AG04449 (cell line): ENCODE measurements around the gene CDYL2.

Experiments used
- CTCF ChIA-PET: fragments of 350-600 bp; formaldehyde crosslinking; extraction: SDS; loops from one replicate; lab custom pipeline; 2021; ENCODE audit warnings: antibody characterized with exemption; lab: Yijun Ruan, JAX
- POLR2A ChIA-PET: fragments of 400-600, 350-600 bp; formaldehyde crosslinking; extraction: SDS; loops from one replicate; lab custom pipeline; 2020; ENCODE audit warnings: antibody characterized with exemption, inconsistent platforms; lab: Yijun Ruan, JAX
- DNase-seq: peaks from one replicate; pipeline ENCODE4 v3.0.0-alpha.2; 2010; ENCODE audit warnings: low read depth, low spot score
- H3K4me3 ChIP-seq: 2 replicates; pipeline ENCODE4 v1.5.1; 2011; ENCODE audit warnings: low read depth, mild to moderate bottlenecking, control low read depth, low read length
- TF ChIP-seq, protein P1 (sequence below): IDR thresholded peaks from one replicate; pipeline ENCODE4 v1.5.1; 2011; ENCODE audit warnings: mild to moderate bottlenecking, moderate library complexity, low read length, control low read depth, inconsistent platforms; ENCODE audit not compliant: insufficient read depth; ENCODE audit errors: missing control alignments

Gene CDYL2

DNA sequence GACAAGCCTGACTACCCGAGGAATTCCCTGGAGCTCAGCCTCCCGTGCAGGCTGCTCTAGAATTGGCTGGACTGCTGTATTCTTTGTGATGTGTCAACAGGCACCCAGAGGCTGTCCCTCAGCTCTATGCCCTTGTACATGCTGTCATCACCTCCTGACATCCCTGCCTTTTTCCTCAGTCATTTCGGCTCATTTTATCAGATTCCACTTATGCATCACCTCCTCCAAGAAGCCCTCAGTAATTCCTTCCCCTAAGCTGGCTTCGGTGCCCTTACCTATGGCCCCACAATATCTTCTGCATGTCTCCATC is 137.2 kb downstream of the CDYL2 start:
- H3K4me3 ChIP-seq, result no peak overlapping the region
- POLR2A ChIA-PET, result no interaction called here
- DNase-seq, result no peak
- TF ChIP-seq, protein P1, sequence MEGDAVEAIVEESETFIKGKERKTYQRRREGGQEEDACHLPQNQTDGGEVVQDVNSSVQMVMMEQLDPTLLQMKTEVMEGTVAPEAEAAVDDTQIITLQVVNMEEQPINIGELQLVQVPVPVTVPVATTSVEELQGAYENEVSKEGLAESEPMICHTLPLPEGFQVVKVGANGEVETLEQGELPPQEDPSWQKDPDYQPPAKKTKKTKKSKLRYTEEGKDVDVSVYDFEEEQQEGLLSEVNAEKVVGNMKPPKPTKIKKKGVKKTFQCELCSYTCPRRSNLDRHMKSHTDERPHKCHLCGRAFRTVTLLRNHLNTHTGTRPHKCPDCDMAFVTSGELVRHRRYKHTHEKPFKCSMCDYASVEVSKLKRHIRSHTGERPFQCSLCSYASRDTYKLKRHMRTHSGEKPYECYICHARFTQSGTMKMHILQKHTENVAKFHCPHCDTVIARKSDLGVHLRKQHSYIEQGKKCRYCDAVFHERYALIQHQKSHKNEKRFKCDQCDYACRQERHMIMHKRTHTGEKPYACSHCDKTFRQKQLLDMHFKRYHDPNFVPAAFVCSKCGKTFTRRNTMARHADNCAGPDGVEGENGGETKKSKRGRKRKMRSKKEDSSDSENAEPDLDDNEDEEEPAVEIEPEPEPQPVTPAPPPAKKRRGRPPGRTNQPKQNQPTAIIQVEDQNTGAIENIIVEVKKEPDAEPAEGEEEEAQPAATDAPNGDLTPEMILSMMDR, result no peak
- CTCF ChIA-PET, result no interaction called here

- H3K4me3 ChIP-seq, result no peak overlapping the region
- DNase-seq, result no peak
- POLR2A ChIA-PET, result no interaction called here
- CTCF ChIA-PET, result no interaction called here
- TF ChIP-seq, protein P1, result no peak
Observed at GRCh38 chr16:80666378-80667250, 137.8 kb downstream of the CDYL2 start.

DNA sequence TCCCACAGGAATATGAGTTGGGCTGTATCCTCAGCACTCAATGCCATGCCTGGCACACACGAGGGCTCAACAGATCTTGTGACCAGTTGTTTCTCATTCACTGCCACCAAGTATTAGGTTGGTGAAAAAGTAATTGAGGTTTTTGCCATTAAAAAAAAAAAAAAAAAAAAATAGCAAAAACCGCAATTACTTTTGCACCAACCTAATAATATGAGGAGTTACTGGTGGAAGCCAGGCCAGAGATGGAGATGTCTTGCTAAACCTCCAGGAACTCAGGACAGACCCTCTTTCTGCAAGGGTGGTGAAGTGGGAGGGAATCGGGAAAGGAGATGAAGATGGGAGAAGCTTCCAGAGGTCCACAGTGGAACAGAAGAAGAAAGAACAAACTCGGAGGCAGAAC is 139.0 kb downstream of the CDYL2 start:
- ChIA-PET CTCF (no interaction called here), POLR2A (no interaction called here)
- TF ChIP-seq, protein P1, result no peak
- H3K4me3 ChIP-seq, result no peak overlapping the region
- DNase-seq, result no peak

DNA sequence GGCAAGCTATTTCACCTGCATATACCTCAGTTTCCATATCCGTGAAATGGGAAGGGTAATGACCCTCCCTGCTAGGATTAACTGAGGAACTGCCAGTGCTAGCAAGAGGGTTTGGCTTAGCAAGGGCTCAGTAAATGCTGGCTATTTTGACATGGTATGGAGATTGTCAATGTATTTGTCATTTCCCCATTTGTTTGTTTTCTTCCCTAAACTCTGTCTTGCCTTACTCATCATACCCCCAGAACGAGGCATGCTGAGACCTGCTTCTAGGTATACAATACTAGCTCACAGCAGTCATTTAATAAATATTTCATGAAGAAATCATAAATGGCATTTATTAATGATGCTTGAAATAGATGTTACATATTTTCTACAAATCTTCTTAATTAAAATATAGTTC is 139.6 kb downstream of the CDYL2 start:
- H3K4me3 ChIP-seq, result no peak overlapping the region
- POLR2A ChIA-PET, result no interaction called here
- CTCF ChIA-PET, result no interaction called here
- DNase-seq, result no peak
- TF ChIP-seq, protein P1, result no peak

DNA sequence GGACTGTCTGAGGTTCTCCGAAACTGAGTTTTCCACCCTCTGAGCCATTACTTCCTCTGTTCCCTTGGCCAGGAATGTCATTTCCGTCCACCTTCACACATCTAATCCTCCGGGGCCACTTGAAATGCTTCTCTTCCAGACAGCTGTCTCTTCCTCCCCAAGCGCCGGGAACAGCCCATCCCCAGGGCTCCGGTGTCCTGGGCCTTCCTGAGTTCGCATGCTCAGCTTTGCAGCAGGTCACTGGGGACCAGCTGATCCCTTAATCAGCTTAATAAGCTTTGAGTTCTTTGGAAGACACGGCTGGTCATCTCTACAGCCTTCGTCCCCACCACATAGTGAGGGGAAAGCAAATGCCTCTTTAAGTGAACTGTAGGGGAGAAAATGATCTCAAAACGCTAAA is 140.2 kb downstream of the CDYL2 start:
- TF ChIP-seq, protein P1, result no peak
- no peak for DNase-seq
- ChIA-PET CTCF (interaction anchor here (0.8 kb wide), 1 partner anchor 161 kb away, joined by 3 read pairs; no protein-coding TSS in a partner anchor), POLR2A (no interaction called here)
- H3K4me3 ChIP-seq, result no peak overlapping the region

GRCh38 chr16:80663078-80663477 is 141.3 kb downstream of the CDYL2 start:
- DNase-seq, result no peak
- ChIA-PET CTCF (no interaction called here), POLR2A (no interaction called here)

More at GRCh38 chr16:80663078-80663477, 141.3 kb downstream of the CDYL2 start:
- H3K4me3 ChIP-seq, result no peak overlapping the region
- TF ChIP-seq, protein P1, result no peak
